HG02943 (cell line): ENCODE data around the gene EML6.

ENCODE experiments used
- ATAC-seq: cut with Tn5 transposase; IDR thresholded peaks from one replicate; pipeline ENCODE4 v1.9.1; 2021; ENCODE audit warnings: mild to moderate bottlenecking, low read depth, moderate library complexity; ENCODE audit not compliant: unreplicated experiment

Gene EML6

DNA sequence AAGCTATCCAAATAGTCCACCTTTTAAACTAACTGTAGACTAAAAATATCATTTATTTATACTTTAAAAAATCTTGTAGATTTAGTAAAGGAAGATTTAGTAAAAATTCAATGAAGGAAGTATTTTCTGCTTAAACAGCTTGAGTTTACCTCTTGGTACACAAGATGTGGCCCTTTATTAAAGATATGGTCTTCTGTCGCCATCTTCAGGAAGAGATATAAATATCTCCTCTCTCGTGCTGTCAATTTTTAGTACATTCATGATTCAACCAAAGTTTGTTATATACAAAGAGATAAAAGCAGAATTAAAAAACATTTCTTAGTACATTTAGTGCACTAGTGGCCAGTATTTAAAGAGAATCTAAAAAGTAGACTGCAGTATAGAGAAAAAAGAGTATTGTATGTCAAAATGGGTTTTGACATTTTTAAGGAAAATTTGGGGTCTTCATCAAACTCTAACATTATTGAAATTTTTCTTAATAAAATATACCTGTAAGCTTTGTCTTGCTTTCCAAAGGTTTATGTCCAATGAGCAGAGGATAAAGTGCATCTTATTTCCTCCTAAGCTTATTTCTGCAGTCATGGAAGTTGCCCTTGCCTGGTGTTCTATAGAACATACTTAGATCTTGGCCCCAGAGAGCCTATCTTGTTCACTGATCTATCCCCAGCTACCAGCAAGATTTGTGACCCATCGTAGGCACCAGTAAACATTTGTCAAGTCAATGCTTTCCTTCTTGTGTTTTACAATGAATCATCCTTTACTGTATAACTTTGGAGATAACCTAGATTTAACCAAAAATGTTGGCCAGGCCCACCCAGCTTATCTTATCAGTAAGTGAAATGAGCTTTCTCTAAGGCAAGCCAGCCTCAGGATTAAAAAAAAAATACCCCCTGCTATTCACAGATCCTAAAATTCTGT, 18.5 kb upstream of the EML6 start:
- ATAC-seq, result no peak

DNA sequence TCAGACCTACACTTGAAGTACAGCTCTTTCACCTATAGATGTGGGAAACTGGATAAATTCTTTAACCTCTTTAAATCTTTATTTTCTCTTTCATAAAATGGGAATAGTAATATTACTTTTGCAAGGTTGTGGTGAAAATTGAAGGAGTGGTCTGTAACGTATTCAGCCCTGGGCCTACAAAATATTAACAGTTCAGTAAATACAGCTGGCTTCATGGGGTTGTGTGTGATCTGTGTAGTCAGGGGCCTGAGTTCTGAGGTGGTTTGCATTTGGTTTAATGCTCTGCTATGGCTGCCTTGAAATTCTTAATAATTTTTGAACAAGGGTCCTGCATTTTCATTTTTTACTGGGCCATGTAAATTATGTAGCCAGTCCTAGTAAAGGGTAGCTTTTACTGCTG, 16.8 kb upstream of the EML6 start:
- ATAC-seq, result no peak

- ATAC-seq, result no peak
These were observed 14.7 kb upstream of the EML6 start for GRCh38 chr2:54708584-54709335.

DNA sequence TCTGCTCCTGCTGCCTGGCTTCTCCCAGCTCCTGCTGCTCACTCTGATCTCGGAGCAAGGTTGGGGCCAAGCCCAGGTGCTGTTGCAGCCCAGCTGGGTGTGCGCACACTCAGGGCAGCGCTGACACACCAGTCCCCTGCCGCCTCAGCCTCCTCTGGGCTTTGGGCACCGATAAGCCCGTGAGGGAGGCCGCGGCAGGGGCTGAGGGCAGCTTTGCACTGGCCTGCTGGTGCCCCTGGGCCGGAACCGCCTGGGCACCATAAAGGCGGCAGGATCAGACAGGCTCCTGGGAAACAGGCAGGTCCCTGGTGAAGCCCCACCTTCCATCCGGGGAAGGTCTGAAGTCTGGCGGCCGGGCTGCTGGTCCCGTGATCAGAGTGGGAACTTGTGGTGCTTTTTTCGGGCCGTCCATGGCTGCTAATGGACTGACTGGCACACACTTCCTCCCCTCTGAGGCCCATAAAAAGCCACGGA, 14.1 kb upstream of the EML6 start:
- no peak for ATAC-seq

DNA sequence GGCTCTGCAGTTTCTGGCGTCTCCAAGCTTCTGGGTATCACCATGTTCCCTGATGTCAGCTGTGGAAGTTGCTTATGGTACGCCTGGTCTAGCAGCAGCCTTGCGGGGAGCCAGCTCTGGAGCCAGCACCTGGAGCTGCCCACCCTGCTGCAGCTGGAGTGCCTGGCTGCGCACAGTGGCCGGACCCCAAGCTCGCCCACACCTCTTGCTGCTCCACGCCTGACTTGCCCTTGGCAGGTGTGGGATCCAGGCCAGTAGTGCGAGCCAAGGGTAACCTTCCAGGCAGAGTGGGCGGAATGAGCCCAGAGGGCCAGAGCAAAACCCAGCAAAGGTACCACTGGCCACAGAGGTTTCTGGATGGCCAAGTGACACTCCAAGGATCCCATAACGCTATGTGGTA, 13.2 kb upstream of the EML6 start:
- ATAC-seq, result no peak

DNA sequence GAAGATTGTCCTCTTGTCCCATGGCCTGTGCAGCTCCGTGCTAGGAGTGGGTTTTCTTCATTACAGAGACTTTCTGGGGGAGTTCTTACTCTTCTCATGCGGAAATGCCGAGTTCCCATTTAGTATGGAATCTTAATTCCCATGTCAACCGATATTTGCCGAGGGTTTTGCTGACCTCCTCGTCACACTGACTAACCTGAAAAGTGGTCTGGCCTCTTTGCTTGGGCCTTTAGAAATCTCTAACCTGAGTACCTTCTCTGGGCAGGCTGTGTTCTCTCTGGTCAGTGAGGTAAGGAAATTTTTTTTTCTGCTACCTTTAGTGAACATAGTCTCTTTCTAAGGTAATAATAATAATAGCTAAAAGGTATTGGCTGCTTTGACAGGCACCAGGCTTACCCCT, 10.9 kb upstream of the EML6 start:
- no peak for ATAC-seq

DNA sequence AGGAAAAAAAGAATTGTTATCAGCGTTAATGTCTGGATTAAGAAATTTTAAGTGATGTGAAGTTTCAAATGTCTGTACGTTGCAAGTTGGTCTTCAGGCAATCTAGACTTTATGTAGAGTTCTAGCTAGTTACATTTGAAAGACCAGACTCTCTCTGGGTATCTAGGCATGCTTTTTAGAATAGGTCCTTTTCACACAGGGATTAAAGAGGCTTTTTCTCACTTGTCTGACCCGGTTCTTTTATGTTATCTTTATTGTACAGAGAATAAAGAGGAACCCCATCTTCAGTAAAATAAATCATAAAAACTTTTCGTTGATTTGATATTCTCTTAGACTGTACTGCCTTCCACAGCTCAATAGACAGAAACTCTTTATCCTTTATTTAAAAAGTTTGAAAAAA, 8.5 kb upstream of the EML6 start:
- no peak for ATAC-seq

DNA sequence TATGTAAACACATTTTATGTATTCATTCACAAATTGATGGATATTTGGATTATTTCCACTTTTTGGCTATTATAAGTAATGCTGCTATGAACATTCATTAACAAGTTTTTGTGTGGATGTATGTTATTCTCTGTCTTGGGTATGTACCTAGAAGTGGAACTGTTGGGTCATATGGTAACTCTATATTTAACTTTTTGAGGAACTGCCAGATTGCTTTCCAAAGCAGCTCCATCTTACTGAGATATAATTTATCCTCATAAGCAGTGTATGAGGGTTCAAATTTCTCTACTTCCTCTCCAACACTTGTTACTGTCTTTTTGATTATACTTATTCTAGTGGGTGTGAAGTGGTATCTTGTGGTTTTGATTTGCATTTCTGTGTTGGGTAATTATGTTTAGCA, 7.1 kb upstream of the EML6 start:
- ATAC-seq, result no peak

DNA sequence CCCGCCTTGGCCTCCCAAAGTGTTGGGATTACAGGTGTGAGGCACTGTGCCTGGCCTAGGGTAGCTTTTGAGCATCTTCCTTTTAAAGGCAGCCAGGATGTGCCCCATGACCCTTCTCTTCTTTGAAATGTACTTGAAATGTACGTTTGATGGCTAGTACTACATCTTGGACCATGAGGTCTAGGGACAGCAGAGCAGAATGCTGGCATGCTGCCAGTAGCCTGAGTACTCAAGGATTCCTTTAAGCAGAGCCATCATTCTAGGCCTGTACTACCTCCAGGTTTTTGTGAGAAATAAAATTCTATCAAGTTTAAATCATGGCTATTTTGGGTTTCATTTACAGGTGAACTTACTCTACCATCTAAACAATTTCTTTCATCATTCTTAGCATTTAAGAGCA, 2.9 kb upstream of the EML6 start:
- ATAC-seq, result no peak

DNA sequence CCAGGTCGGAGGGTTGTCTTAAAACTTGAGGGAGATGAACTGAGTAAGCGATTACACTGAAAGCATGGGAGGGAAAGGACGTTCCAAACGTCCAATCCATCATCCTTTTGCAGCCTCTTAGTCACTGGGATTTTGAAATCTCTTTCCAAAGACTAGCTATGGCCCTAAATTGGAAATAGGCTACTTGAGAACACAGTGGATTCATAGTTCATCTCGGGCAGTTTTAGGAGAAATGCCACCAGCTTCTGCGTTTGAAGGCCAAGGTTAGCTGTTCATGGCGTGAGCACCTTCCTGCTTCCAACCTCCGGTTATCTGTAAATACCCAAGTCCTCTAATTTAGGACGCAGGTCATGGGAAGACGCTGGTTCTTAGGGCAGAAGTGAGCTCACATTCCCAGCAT, 821 bp upstream of the EML6 start:
- ATAC-seq, result no peak

GRCh38 chr2:54723996-54724559, 616 bp downstream of the EML6 start:
- peak; percentile 5 for ATAC-seq

GRCh38 chr2:54724560-54725342, 1.3 kb downstream of the EML6 start:
- no peak for ATAC-seq

DNA sequence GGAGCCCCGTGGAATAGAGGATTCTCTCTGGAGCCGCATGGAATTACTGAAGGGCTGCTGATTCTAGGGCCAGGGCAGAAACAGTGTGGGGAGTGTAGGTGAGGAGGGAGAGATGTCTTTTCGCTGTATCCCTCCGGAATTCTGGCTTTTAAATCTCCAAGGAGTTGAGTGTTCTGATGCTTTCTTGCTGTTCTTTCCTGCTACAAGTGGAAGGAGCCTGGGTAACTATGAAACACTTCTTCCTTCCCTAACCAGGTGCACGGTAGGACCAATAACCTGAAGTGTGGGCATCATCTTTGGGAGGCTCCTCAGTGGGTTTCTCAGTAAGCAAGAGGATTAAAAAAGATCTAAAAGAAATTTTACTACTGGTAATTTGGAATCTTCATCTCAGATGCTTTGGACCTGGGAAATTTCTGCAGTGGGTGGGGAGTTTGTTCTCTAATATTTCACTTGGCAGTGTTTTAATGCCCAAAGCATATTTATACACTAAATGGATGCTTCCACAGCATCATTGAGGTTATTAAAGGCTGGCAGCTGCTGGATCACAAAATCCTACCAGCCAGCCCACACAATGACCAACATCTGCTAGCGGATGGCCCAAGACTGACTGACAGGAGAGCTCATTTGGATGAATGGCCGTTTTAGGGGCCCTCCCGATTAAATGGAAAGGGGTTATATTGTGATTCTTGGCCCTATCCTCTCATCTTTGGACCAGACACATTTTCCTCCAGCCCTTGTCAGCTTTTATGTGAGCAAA, 2.1 kb downstream of the EML6 start:
- no peak for ATAC-seq

DNA sequence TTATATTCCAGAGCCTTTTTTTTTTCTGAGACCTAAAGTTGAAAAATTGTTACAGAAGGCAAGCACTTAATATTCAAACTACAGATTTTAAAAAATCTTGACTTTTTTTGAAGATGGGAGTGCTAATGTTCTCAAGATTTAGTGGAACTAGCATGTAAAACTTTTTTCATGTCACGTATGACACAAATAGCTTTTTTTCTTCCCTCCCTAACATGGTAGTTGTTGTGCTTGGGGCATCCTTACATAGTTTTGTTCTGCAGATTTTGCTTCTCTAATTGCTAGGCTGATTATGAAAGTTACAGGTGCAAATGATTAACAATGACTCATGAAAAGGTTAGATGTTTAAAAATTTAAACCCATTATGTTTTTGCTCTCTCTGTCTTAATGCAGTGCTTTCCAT, 3.0 kb downstream of the EML6 start:
- ATAC-seq, result no peak

DNA sequence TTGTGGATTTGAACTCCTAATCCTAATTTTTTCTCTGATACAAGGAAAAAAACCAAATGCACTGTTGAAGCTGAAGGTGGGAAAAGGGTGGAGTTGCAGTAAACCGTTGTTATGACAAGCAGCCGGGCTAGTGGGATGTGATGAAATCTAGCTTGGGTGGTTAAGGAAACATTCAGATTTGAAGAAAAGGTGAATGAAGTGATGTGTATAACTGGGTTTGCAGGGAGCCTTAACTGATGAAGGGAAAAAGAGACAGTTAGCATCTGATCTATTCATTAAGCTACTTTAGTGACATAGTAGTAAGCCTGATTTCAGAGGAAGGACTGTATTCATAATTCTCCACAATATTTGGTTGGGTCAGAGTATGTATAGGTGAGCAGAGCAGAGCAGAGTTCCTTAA, 3.5 kb downstream of the EML6 start:
- ATAC-seq, result no peak

DNA sequence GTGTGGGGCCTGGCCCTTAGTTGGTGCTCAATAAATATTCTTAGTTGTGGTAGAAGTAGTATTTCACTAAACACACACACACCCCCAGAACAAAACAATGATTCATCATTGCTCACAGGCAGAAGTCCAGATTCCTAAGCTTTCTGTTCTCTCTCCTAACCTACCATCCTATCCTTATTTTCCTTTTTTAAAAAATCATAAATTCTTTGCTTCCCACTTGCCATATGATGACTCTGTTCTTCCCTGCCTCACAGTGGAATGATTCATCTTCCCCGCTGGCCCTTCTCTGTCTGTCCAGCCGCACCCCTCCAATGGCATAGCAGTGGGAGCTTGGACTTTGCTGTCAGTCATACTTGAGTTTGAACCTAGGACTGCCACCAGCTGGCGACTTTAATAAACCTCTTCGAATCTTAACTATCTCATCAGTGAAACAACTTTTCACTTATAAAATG, 5.2 kb downstream of the EML6 start:
- ATAC-seq, result no peak

DNA sequence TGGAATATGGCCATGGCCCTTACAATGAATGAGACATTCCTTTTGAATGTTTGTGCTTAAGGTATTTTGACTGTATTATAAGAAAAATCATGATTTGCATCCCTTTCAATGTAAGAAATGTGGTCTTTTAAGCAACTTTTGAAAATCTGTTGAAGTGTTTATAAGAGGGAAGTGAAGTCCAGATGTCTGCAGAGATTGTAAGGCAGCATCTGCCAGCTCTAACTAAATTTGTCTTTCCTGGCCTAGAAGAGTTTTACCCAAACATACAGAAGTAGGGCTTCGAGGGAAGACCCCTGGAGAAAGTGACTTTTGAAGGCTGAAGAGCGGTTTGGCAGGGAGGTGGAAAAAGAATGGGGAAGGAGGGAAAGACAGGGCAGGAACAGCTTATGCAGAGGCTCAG, 12.2 kb downstream of the EML6 start:
- ATAC-seq, result no peak

DNA sequence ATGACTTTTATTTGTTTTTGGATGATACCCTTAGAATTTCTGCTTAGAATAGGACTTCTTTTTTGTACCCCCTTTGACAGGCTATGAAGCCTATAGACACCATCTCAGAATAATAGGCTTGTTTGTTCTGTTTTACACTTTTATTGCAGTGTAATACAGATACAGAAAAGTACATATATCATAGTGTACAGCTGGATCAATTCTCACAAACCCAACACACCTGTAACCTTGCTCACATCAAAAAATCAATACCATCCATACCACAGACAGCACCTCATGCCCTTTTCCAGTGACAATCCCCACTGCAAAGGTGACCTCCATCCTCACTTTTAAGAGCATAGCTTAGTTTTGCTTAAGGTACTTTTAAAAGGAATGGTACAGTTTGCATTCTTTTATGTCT, 14.8 kb downstream of the EML6 start:
- ATAC-seq, result no peak

GRCh38 chr2:54740333-54740732, 16.9 kb downstream of the EML6 start:
- no peak for ATAC-seq

- ATAC-seq, result no peak
These were observed 17.8 kb downstream of the EML6 start for GRCh38 chr2:54741250-54741649.
